HFFc6 (cell line): ENCODE measurements around the gene NR1D2. TPM values are rescaled to one million over a fixed set of nuclear protein-coding genes. Genes with fewer than 3 reads are reported as not detected.

ENCODE experiments used
- DNase-seq: peaks from one replicate; pipeline ENCODE4 v3.0.0-alpha.2; 2018
- H3K27ac Mint-ChIP-seq: 2 replicates; pipeline ENCODE4 v1.8.0; 2020; ENCODE audit warnings: mild to moderate bottlenecking, mixed read lengths
- H3K27me3 Mint-ChIP-seq: 2 replicates; pipeline ENCODE4 v1.8.0; 2021; ENCODE audit warnings: mild to moderate bottlenecking, moderate library complexity, mixed read lengths; ENCODE audit not compliant: insufficient read depth
- H3K36me3 Mint-ChIP-seq: 2 replicates; pipeline ENCODE4 v1.8.0; 2021; ENCODE audit warnings: low read depth, mixed read lengths
- H3K4me1 Mint-ChIP-seq: 2 replicates; pipeline ENCODE4 v1.8.0; 2020; ENCODE audit warnings: low read depth, mixed read lengths
- H3K4me3 Mint-ChIP-seq: 2 replicates; pipeline ENCODE4 v1.8.0; 2020; ENCODE audit warnings: mild to moderate bottlenecking, moderate library complexity, mixed read lengths
- H3K9me3 Mint-ChIP-seq: 2 replicates; pipeline ENCODE4 v1.8.0; 2020; ENCODE audit warnings: mild to moderate bottlenecking, mixed read lengths
- total RNA-seq, 6 experiments: library from RNA; stranded (reverse); fragmentation: NEBNext Ultra II Directional; extraction: Animal tissue kit (Norgen Biotek cat#: 25700); gene quantifications; 2 replicates in 1 of 6; 3 replicates in 5 of 6; pipeline ENCODE4 v1.2.3, GENCODE V29; 2021
- TF ChIP-seq, protein P1 (sequence below): fragments of 200-600 bp; sonication (generic); IDR thresholded peaks from 2 replicates; pipeline ENCODE4 v1.5.0; 2021; ENCODE audit warnings: antibody characterized with exemption, mild to moderate bottlenecking

The NR1D2 gene
- total RNA-seq, 6 experiments from 2014 or later = 36.0 to 43.7 (median 40.9) TPM

DNA sequence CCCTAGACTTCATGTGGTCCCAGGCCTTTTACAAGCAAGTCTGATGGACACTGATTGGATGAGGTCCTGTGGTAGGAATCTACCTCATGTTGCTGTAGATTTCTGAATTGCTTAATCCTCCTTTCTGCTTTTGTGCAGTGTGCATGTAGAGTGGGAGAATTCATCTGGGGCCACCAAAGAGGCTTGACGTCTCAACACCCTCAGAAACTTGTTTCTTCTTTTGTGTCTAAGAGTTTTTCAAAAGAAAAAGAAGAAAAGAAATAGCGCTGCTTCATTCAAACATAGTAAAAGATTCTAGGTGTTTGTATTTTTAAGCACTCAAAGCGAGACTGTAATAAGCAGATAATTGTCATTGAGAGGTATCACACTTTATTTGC is 46.2 kb downstream of the NR1D2 start:
- H3K27me3 Mint-ChIP-seq = no peaks in the 10 kb centered on the region; the same call in none of the 2 replicates
- H3K4me1 Mint-ChIP-seq = peaks cover 19% of the 10 kb centered on the region; the same call in 1 of the 2 replicates
- no peak overlapping the region for H3K4me3 Mint-ChIP-seq
- TF ChIP-seq, protein P1, sequence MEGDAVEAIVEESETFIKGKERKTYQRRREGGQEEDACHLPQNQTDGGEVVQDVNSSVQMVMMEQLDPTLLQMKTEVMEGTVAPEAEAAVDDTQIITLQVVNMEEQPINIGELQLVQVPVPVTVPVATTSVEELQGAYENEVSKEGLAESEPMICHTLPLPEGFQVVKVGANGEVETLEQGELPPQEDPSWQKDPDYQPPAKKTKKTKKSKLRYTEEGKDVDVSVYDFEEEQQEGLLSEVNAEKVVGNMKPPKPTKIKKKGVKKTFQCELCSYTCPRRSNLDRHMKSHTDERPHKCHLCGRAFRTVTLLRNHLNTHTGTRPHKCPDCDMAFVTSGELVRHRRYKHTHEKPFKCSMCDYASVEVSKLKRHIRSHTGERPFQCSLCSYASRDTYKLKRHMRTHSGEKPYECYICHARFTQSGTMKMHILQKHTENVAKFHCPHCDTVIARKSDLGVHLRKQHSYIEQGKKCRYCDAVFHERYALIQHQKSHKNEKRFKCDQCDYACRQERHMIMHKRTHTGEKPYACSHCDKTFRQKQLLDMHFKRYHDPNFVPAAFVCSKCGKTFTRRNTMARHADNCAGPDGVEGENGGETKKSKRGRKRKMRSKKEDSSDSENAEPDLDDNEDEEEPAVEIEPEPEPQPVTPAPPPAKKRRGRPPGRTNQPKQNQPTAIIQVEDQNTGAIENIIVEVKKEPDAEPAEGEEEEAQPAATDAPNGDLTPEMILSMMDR = no peak
- no peak overlapping the region for H3K27ac Mint-ChIP-seq
- no peak for DNase-seq
- H3K36me3 Mint-ChIP-seq = no peaks in the 10 kb centered on the region
- no peaks in the 10 kb centered on the region for H3K9me3 Mint-ChIP-seq

DNA sequence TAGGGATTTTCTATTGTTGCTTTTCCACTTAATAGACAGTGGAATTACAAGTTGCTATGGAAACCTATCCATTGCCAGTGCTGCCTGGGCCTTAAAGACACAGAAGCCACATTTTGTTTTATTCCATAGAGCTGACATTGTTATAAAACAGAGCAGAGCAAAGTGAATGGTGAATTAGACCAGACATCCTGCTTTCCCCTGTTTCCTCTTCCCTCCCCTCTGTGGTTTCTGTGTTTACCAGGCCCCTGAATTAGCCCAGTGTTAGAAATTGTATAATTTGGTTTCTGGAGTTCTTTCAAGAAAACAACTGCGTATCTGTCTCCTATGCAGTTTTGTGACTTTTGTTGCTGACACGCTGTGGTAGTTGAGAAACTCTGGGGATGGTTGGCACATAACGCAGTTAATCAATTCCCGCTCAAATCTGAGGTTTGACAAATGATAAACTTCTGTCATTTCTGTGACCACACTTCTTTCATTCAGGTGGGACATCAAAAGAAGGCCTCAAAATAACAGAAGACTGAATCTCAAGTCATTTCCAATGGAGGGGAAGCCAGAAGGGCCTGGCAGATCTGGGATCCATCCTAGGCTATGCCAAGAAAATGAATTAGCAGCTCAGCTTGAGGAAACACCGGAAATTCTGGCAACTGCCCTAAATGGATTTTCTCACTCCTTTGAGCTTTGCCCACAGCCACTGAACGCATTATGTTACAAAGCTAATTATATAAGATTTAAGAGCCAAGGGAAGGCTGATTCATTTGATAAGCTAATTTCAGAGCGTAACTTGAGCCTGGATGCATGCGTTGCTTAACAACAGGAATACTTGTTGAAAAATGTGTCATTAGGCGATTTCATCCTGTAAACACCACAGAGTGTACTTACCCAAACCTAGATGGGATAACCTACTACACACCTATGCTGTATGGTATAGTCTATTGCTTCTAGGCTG is 46.9 kb downstream of the NR1D2 start:
- H3K4me3 Mint-ChIP-seq = no peak overlapping the region
- no peaks in the 10 kb centered on the region for H3K36me3 Mint-ChIP-seq
- TF ChIP-seq, protein P1 = no peak
- H3K9me3 Mint-ChIP-seq = no peaks in the 10 kb centered on the region
- H3K4me1 Mint-ChIP-seq = peaks cover 21% of the 10 kb centered on the region; the same call in 1 of the 2 replicates
- no peak overlapping the region for H3K27ac Mint-ChIP-seq
- DNase-seq = peak; percentile 16
- no peaks in the 10 kb centered on the region; the same call in none of the 2 replicates for H3K27me3 Mint-ChIP-seq

DNA sequence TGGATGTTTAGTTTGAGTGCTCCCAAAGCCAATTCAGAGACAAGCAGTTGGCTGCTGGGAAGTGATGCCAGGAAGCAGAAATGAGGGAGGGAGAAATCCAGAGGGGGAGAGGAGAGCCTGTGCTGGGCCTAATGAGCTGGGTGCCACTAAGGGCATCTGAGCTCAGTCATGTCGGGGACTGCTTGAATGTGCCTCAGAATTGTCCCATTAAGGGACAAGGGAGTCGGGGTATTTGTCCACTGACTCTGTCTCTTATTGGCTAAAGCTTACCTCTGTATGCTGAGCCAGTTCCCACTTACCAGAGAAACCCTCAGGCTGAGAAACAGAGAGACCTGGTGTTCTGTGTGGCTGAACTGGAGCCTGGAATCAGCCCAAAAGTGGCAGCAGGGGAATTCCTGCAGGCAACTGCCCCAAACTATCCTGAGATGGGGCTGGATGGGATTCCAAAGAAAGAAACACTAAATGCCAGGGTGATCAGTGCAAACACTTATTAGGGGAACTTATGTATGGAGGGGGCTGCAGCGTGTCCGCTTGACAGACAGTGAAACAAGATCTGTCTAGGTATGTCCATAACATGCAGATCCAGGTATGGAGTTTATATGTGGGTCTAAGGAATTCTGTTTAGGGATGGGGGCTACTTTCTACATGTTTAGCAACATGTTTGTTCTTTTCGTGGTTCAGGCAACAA is 48.6 kb downstream of the NR1D2 start:
- H3K4me1 Mint-ChIP-seq = peaks cover 21% of the 10 kb centered on the region; the same call in 1 of the 2 replicates
- H3K27ac Mint-ChIP-seq = no peak overlapping the region
- H3K4me3 Mint-ChIP-seq = no peak overlapping the region
- no peak for DNase-seq
- TF ChIP-seq, protein P1 = no peak
- no peaks in the 10 kb centered on the region; the same call in none of the 2 replicates for H3K27me3 Mint-ChIP-seq
- no peaks in the 10 kb centered on the region for H3K36me3 Mint-ChIP-seq
- no peaks in the 10 kb centered on the region for H3K9me3 Mint-ChIP-seq

DNA sequence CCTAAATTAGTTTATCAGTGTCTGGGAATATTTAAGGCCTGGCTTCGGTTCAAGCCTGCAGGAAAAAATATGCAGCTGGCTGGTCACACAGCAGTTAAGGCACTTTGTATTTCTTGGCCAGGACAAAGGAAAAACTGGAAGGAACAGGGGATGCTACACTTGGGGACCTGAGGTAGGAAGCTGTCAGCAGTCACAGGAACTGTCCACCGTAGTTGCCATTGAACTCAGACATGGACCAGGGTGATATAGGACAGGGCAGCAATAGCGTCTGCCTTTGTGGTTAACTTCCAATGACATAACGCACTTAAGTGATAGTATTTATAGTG is 49.1 kb downstream of the NR1D2 start:
- H3K27ac Mint-ChIP-seq = no peak overlapping the region

DNA sequence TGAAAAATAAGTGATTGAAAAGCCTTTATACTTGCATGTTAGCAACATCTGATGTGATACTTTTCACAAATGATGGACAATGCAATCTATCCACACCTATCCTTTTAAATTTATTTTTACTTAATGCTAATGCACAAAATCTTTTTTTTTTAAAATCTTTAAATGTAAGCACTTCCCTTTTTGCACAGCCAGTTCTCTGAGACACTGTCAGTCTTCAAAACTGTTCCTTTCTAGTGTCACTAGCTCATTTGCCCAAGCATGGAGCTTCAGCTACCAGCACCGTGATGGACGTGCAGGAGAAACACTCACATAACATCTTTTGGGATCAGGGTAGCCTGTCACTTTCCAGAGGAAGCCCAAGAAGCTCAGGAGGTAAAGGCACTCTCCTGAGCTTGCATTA is 50.1 kb downstream of the NR1D2 start:
- no peak overlapping the region for H3K27ac Mint-ChIP-seq
- H3K9me3 Mint-ChIP-seq = no peaks in the 10 kb centered on the region
- H3K27me3 Mint-ChIP-seq = no peaks in the 10 kb centered on the region; the same call in 1 of the 2 replicates
- DNase-seq = no peak
- peaks cover 28% of the 10 kb centered on the region for H3K4me1 Mint-ChIP-seq
- no peaks in the 10 kb centered on the region for H3K36me3 Mint-ChIP-seq
- TF ChIP-seq, protein P1 = no peak
- no peak overlapping the region for H3K4me3 Mint-ChIP-seq

More for the DNA sequence above, 49.1 kb downstream of the NR1D2 start:
- Mint-ChIP-seq H3K36me3 (no peaks in the 10 kb centered on the region), H3K4me3 (no peak overlapping the region), H3K9me3 (no peaks in the 10 kb centered on the region), H3K27me3 (no peaks in the 10 kb centered on the region; the same call in 1 of the 2 replicates), H3K4me1 (peaks cover 25% of the 10 kb centered on the region)
- TF ChIP-seq, protein P1 = no peak
- no peak for DNase-seq
